ENCODE data around the gene LRRC7.

LRRC7 gene

DNA sequence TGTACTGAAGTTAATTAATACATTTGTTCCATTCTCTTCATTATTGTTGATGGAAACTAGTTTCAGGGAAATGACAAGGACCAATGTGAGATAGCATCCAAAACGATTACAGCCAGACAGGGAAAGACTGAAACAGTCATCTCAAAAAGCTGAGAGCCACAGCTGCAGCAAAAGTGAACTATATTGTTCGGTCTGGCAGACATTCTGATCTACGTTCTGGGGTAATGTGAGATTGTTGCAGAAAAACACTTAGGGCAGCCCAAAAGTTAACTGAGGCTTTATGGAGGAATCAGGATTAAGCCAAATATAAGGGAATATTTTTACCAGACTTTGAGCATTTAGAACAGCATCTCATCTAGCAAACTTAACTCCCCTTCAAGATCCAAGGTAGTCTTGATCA is 524.8 kb downstream of the LRRC7 start:
- ChIA-PET CTCF (interaction anchor here (1.6 kb wide), 1 partner anchor 50 kb away, joined by 3 read pairs; no protein-coding TSS in a partner anchor), POLR2A (no interaction called here)
- DNase-seq (ENCODE audit: low read depth, low spot score) = no peak
- no peak overlapping the region for H3K4me3 ChIP-seq (ENCODE audit: low read depth, low read length)
- TF ChIP-seq, protein P1, sequence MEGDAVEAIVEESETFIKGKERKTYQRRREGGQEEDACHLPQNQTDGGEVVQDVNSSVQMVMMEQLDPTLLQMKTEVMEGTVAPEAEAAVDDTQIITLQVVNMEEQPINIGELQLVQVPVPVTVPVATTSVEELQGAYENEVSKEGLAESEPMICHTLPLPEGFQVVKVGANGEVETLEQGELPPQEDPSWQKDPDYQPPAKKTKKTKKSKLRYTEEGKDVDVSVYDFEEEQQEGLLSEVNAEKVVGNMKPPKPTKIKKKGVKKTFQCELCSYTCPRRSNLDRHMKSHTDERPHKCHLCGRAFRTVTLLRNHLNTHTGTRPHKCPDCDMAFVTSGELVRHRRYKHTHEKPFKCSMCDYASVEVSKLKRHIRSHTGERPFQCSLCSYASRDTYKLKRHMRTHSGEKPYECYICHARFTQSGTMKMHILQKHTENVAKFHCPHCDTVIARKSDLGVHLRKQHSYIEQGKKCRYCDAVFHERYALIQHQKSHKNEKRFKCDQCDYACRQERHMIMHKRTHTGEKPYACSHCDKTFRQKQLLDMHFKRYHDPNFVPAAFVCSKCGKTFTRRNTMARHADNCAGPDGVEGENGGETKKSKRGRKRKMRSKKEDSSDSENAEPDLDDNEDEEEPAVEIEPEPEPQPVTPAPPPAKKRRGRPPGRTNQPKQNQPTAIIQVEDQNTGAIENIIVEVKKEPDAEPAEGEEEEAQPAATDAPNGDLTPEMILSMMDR (IDR thresholded peaks at IDR 0.05; ENCODE audit: insufficient read depth, low read length, missing control alignments) = no peak

DNA sequence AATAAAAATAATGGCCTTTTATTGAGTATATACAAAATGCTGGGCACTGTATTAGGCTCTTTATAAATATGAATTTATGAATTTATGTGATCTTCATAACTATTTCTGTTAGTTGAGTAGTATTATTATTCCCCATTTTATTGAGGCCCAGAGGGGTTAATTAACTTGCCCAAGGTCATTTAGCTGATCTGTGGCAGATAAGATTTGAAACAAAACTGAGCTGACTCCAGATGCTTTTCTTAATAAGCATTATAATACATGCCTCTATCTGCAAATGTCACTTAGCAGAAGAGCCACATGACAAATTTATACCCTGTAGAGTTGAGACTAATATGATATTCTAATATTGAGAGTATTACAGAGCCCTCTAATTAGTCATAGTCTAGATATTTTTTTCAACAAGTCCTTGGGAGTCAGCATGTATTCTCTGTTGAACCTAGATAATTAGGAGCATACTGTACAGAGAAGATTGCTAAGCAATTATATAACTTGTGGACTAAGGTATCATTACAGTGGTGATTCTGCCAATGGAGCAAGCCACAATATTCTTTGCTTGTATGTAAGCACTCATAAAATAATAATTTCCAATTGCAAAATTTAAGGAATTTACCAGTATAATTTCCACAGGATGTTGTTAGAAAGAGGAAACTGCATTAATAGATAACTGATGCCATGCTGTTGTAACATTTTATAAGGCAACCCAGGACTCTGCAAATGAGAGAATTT is 525.7 kb downstream of the LRRC7 start:
- DNase-seq (ENCODE audit: low read depth, low spot score) = no peak
- ChIA-PET POLR2A (no interaction called here), CTCF (interaction anchor here (3.1 kb wide), 1 partner anchor 39 kb away, joined by 16 read pairs; no protein-coding TSS in a partner anchor)
- no peak overlapping the region for H3K4me3 ChIP-seq (ENCODE audit: low read depth, low read length)
- TF ChIP-seq, protein P1 (IDR thresholded peaks at IDR 0.05; ENCODE audit: insufficient read depth, low read length, missing control alignments) = no peak

DNA sequence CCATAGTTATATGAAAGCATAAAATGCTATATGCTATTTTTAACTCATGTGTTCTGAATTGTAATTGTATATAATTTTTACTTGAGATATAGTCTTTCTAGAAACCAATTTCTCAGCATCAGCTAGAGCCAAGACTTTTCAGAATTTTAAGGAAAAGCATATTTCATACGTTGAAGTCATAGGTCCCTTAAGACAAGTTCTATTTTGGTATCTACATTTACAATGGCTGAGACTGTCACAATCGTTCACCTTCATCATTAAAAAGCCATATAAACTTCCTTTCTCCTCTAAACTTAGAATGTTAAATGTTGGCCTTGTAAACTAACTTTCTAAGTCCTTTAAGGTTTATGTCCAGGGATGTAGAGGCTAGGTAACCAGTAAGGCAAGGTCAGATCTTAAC is 533.5 kb downstream of the LRRC7 start:
- TF ChIP-seq, protein P1 (IDR thresholded peaks at IDR 0.05; ENCODE audit: insufficient read depth, low read length, missing control alignments) = no peak
- DNase-seq (ENCODE audit: low read depth, low spot score) = no peak
- CTCF ChIA-PET = no interaction called here
- H3K4me3 ChIP-seq (ENCODE audit: low read depth, low read length) = no peak overlapping the region
- POLR2A ChIA-PET = no interaction called here

DNA sequence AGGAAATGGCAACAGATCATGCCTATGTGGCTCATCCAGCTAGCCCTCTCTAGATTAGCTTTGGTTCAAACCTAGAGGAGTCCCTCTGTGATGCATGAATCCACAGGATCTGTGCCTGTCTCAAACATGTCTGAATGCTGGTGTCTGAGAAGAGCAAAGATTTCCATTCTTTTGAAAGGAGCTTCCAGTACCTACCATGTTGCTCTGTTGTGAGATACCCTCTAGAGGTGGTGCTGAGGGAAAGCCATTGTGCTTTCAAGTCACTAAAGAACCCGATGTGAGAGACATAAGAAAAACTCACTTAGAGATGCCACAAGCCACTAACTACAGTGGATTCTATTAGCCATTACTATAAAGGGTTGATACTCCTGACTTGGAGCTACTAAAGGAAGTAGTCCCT is 534.1 kb downstream of the LRRC7 start:
- TF ChIP-seq, protein P1 (IDR thresholded peaks at IDR 0.05; ENCODE audit: insufficient read depth, low read length, missing control alignments) = no peak
- ChIA-PET POLR2A (no interaction called here), CTCF (no interaction called here)
- DNase-seq (ENCODE audit: low read depth, low spot score) = no peak
- H3K4me3 ChIP-seq (ENCODE audit: low read depth, low read length) = no peak overlapping the region

DNA sequence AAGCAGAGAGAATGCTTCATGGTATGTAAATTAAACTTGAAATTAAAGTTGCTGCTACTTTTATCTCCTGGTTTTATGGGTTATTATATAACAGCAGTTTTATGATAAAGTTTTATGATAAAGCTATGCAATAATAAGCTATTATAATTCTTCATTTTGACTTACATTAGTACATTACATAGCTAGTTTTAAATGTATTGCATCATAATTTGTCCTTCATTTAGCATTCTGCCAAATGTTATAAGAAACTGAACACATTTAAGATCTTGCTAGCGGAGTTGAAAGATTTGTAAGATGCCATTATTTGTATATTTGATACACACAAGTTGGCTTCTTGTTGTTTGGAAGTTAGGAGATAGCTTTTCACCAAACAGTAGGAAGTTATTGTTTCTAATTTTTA is 536.0 kb downstream of the LRRC7 start:
- ChIA-PET POLR2A (no interaction called here), CTCF (interaction anchor here (1.7 kb wide), 1 partner anchor 29 kb away, joined by 8 read pairs; no protein-coding TSS in a partner anchor)
- no peak for DNase-seq (ENCODE audit: low read depth, low spot score)
- TF ChIP-seq, protein P1 (IDR thresholded peaks at IDR 0.05; ENCODE audit: insufficient read depth, low read length, missing control alignments) = no peak
- no peak overlapping the region for H3K4me3 ChIP-seq (ENCODE audit: low read depth, low read length)

DNA sequence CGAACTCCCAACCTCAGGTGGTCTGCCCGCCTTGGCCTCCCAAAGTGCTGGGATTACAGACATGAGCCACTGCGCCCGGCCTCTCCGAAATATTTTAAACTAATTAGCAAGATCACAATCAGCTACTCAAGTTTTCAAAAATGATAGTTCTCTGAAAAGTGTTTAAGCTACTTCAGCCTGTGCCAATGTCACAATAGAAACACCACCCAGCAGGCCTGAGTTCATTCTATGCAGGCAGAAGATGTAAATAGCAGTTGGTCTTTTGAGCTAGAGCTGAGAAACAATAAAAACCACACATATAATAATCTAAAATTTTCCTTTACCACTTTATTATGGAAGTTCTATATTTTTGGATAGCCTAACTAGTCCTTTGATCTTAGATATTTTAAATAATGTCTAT is 541.5 kb downstream of the LRRC7 start:
- H3K4me3 ChIP-seq (ENCODE audit: low read depth, low read length) = no peak overlapping the region
- DNase-seq (ENCODE audit: low read depth, low spot score) = no peak
- TF ChIP-seq, protein P1 (IDR thresholded peaks at IDR 0.05; ENCODE audit: insufficient read depth, low read length, missing control alignments) = no peak
- ChIA-PET POLR2A (no interaction called here), CTCF (interaction anchor here (2.3 kb wide), 1 partner anchor 24 kb away, joined by 9 read pairs; no protein-coding TSS in a partner anchor)
